CD4-positive, alpha-beta T cell treated with Interleukin-1 beta for 1 hour (primary cell): Measurements from ENCODE around the gene ITIH5.
A peak's percentile ranks its signal among the peaks of the same experiment; 100 is the strongest.
"Not testable (repeated sequence)": the region's sequence is repeated elsewhere in the genome, so short reads cannot be mapped to it uniquely, and the experiment has no call there.

Source experiments
- DNase-seq, 2 donors: peaks; one replicate each; pipeline ENCODE4 v3.0.0-alpha.2; 2020 to 2022

The ITIH5 gene

DNA sequence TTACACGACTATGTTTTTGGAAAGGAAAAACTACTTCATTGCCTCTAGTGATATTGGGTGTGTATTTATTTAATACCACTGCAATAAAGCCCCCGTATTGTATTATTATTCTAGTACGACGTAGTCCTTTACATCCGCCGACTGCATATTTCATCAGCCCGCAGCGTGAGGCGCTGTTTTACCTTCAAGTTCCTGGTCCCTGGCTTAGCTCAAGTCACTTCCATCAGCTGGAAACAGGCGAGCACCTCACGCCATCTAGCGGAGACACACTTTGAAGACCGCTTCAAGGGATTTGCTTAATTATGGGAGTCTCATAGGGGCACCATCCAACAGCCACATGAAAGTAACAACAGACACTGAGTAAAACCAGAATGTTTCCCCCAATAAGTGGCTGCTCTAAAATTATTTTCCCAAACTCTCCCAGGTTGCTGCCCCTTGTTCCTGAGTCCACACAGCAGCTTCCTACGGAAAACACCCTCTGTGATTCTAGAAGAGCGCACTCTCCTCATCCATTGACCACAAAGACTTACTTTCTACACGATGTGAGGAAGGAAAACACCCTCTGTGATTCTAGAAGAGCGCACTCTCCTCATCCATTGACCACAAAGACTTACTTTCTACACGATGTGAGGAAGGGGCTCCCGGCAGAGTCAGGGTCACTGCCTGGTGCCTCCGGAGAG lies 20.6 kb upstream of the ITIH5 start:
- peak; percentile 77 to 79 for DNase-seq

DNA sequence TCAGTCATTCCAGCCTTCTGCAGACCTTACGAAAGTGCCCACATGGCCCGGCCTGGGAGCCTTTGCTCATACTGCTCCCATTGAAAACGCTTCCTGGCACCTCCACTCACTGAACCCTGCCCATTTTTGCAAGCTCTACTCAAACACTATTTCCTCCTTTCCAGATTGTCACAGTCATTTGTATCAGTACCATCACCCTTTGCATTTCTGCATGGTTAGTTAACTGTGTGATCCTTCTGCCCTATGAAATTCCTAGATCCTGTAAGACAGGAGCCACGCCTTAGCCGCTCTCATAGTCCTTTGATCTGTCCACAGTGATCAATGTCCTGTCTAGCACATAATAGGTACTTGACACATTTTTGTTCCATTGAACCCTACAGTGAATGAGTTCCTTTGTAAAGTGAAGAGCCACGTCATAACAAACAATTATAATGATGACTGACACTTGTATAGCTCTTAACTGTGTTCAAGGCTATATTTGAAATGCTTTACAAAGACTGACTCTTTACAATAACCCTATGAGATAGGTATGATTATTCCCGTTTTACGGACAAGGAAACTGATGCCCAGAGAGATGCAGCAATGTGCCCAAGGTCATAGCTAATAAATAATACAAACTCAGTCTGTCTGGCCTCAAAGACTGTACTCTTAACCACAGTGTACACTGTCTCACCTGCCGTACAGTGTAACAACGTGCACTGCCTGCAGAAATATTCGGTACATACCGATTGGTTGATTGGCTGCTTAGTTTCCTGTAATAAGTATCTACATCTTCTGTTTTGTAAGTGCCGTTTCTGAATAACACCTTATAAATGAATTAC lies 19.8 kb upstream of the ITIH5 start:
- no peak for DNase-seq

DNA sequence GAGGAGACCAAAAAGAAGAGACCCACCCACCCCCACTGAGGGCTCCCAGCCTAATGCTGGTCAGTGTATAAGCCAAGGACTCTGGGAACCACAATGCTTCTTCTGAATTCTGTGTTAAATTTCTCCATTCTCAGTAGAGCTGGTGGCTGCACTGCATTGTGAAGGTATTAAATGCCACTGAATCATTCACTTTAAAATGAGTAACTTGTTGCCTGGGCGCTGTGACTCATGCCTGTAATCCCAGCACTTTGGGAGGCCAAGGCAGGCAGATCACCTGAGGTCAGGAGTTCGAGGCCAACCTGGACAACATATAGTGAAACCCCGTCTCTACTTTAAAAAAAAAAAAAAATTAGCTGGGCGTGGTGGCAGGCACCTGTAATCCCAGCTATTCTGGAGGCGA lies 13.3 kb upstream of the ITIH5 start:
- DNase-seq = not testable (repeated sequence)

DNA sequence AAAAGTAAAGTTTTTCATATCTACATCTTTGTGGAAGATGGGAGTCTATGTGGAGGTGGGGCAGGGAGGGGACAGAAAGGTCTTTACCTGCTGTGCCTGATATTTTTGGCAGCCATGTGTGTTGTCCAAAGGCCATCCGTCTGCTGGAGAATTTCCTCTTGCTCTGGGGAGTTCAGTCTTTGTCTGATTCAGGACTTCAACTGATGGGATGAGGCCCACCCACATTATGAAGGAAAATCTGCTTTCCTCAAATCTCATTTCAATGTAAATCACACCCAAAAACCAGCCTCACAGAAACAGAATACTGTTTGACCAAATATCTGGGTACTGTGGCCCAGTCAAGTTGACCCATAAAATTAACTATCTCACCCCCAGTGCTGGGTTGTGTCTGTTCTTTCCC lies 12.5 kb upstream of the ITIH5 start:
- no peak for DNase-seq

DNA sequence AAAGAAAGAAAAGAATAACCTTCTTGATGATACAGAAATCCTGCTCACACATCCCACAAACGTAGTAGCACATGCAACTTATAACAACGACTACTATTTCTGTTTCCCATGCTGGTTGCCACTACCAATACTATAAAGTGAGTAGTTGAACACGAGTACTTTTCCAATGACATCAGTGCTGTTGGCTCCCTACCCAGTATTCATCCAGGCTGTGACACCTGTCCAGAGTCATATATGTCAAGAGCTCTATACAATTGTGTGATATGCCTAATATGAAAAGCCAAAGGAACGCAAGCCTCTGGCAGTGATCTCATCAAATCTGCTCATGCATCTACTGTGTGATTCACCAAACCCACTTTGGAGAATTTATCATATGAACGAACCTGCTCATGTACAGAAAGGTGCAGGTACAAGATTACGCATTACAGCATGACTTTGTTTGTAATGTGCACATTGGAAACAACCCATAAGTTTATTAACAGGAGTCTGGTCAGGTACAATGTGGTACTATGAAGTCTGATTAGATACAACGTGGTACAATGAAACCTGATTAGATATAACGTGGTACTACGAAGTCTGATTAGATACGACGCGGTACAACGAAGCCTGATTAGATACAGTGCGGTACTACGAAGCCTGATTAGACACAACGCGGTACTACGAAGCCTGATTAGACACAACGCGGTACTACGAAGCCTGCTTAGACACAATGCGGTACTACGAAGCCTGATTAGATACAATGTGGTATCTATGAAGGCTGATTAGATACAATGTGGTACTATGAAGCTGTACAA lies 5.8 kb upstream of the ITIH5 start:
- no peak for DNase-seq

DNA sequence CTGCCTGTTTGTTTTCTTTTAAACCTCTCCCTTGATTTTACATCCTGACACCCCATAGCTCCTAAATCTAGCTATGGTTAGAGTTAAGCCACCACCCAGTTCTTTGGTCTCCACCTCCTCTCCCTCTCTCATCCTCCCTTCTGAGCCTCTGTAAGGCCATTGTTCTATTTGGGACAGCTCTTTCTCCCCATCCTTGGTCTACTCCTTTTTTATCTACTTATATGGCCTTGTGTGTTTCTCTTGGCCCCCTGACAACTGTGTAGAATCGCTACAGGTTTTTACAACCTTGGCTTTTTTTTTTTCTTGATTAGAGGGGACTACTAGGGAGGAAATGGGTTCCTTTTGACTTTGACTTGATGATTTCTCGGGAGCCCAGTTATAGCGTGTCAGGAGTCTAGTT lies 3.4 kb upstream of the ITIH5 start:
- no peak for DNase-seq

DNA sequence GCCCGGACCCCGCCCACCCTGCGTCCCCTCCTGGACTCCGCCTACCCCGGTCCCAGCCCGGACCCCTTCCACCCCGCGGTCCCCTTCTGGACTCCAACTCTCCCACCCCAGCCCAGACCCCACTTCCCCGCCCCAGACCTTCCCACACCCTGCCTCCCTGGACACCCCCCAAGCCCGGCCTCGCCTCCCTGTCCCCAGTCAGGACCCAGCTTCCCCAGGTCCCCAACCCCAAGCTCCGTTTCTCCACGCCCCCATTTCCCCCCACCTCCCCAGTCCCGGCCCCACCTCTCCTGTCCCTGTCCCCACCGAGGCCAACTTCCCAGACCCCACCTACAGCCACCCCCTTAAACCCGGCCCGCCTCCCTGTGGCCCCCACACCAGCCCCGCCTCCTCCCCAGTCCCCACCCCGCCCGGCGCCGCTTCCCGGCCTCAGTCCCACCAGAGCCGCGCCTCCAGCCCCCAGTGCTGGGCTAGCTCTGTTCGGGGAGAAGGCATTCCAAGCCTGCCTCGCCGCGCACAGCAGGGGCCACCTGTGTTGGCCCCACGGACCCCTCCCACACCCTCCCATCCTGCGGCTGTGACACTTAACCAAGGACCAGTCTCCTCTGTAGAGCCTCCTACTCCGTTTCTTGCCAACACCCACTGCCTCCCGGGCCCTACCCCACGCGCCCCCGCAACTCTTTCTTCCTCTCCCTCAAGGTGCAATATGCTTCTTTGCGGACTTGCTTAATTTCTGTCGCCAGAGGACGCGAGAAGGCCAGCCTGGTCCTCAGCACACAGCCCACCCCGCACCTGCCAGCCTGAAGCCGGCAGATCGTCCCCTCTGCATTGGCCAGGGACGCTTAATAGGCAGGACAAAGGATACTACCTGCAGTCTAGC lies 736 bp upstream of the ITIH5 start:
- DNase-seq = no peak

DNA sequence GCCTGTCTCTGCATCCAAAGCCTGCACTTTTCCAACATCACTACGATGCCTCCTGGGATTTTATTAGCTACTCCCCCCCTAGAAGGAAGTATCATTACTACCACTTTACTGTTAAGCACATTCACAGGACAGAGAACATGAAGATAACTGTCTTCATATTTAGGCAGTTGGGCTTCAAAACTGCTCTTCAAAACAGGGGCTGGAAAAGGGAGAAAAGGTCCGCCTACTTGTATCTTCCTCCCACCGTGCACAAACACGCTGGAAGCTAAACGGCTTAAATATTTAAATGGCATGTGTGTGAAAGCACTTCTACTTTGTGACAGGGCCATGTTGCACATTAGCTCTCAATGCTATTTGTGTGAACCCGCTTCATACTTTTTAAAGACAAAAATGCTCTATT lies 999 bp downstream of the ITIH5 start:
- no peak for DNase-seq

DNA sequence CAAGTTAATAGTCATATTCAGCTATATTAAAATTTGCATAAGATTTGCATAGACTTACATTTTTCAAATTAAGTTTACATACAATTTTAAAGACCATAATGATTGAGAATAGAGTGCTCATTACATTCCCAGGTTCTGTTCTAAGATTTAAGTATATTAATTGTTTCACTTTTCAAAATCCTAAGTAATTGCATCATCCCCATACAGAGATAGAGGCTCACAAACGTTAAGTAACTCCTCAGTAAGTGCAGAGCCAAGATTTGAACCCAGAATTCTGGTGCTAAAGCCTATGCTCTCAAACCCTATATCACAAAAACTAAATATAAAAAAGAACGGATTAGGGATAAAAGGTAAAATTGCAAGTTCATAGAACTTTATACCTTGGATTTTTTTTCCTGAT lies 2.1 kb downstream of the ITIH5 start:
- no peak for DNase-seq

DNA sequence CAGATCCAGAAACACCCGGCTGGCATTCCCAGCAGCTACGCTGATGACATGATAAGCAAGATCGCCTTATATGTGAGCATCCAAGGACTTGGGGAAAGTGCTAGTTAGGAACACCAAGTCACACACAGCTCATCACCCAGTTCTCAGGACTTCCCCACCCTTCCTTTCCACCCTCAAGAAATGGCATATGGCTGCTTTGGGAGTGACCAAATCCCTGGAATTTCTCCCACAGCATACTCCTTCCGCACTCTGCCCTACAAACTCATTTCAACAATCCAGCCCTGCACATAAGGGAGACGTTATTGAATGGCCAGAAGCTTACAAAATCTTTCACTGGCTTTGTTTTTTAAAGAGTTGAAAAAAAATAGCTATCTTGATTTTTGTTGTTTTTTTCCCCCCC lies 4.2 kb downstream of the ITIH5 start:
- no peak for DNase-seq

DNA sequence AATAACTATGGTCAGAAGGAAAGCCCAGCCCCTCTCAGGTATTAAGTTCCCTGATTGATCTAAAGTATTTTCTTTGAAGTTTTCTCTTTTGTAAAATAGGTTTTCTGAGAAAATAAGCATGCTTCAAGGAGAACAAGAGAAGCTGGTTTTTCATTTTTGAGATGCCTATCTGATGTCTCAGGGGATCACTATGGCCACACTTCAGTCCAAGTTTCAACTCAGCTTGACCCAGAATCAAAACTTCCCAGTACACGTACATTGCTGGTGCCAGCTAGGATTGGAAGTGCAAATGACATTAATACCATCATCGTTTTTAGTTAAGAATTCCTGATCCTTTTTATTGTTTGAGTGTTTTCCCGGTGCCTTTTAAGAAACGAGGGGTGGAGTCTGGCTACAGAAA lies 7.2 kb downstream of the ITIH5 start:
- no peak for DNase-seq

DNA sequence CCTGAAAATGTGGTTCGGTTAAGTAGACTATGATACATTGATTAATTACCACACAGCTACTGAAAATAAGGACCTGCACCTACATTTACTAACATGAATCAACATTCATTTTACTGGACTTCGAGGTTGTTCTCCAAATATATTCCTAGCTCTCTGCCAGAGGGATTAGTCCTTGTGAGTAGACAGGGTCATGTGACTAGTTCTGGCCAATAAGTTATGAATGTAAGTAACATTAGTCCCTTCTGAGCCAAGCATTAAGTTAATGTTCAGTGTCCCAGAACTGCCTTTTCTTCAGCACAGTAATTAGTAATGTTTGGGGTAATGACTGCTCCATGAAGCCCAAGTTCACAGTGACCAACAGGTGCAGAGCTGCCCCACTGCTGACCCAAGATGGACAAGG lies 9.2 kb downstream of the ITIH5 start:
- no peak for DNase-seq

DNA sequence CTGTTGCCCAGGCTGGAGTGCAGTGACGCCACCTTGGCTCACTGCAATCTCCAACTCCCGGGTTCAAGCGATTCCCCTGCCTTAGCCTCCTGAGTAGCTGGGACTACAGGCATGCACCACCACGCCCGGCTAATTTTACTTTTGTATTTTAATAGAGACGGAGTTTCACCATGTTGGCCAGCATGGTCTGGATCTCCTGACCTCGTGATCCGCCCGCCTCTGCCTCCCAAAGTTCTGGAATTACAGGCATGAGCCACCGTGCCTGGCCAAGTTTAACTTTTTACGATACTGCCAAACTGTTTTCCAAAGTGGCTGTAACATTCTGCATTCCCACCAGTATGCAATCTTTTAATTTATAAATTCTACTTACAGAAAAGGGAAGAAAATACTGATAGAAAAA lies 9.7 kb downstream of the ITIH5 start:
- not testable (repeated sequence) for DNase-seq

DNA sequence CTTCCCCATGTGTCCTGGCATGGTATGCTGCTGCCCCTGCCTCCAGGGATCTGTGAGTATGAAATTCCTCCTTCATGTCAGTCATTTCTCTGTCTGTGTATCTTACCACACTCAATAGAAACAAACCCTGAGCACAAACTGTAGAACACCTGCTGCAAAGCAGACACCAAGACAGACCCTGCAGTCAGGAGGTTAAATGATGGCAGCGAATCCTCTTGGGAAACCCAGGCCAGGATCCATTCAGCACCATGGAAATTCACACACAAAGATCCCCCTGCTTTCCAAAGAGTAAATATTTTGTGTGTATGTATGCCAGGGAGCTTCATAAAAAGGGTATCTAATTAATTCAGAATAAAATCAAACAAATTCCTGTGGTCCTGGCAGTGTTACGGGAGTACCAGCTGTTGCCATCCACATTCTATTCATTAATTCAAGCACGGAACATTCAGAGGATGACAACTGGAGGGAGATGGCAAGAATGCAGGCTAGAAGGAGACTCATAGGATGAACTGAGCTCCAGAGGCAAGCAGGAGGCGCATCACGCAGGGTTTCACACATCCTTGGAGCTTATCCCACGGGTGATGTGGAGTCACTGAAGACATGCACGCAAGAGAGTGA lies 14.8 kb downstream of the ITIH5 start:
- DNase-seq = no peak

DNA sequence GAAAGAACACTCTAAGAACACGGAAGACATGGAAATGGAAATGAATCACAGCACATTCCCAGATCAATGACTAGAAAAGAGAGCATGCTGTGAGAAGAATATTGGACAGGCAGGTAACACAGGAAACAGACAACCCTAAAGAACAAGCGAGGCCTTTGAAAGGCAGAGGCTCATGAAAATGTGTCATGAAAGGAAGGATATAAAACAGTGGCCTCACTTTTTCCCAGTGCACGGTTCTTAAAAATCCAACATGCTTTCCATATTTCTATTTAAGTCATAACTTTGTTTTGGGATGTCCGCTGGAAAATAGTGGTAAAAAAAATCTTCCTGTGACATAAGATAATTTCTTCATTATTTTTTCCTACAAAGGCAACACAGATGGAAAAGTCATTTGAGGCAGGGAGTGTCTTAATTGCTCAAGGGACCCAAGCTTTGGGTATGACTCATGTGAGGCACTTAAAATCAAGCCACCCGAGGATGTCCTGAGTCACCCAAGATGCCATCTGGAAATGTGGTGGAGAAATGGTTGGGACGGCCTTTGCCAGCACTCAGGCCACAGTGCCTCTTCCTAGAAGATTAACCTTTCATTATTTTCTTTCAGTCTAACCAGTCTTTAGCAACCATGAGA lies 17.0 kb downstream of the ITIH5 start:
- DNase-seq = no peak

DNA sequence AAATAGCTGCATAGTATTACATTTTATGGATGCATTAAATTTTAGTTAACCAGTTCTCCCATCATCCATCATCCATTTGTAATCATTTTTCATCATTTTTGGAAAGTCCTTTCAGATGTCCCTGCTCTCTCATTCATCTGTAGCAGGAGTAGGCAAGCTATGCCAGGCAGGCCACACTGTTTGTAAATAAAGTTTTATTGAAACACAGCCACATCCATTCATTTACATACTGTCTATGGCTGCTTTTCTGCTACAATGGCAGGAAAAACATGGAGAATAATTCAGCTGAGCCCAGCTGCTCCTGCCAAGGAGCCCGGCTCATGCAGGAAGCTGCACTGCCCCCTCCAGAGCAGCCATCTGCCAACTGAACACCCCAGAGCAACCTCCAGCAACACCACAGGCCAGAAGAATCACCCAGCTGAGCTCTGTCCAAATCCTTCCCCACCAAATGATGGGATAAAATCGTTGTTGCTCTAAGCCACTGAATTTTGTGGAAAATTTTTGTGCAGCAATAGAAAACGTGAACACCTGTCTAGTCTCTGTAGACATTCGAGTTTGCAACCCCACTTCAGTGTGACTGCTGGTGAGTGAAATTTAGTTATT lies 19.6 kb downstream of the ITIH5 start:
- no peak for DNase-seq

DNA sequence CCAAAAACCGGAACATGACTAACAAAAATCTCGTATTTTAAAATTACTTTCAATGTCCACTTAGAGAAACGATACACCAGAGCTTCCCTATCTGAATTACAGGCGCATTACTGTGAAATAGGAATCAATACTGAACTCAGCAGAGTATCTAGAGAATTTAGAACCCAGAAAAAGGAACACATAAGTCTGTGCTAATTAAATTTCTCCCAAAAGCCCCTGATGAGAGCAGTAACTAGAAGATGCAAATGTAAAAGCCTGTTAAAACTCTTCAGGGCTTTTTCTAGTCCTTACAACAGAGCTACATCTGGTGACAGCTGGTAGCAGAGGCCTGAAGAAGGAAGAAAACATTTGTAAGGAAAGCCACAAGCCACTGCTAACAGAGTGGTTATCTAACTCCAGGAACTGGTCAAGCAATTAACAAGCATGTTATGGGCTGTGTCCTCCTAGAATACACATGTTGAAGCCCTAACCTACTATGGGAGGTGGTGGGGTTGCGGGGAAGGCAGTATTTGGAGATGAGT lies 24.2 kb downstream of the ITIH5 start:
- DNase-seq = no peak

DNA sequence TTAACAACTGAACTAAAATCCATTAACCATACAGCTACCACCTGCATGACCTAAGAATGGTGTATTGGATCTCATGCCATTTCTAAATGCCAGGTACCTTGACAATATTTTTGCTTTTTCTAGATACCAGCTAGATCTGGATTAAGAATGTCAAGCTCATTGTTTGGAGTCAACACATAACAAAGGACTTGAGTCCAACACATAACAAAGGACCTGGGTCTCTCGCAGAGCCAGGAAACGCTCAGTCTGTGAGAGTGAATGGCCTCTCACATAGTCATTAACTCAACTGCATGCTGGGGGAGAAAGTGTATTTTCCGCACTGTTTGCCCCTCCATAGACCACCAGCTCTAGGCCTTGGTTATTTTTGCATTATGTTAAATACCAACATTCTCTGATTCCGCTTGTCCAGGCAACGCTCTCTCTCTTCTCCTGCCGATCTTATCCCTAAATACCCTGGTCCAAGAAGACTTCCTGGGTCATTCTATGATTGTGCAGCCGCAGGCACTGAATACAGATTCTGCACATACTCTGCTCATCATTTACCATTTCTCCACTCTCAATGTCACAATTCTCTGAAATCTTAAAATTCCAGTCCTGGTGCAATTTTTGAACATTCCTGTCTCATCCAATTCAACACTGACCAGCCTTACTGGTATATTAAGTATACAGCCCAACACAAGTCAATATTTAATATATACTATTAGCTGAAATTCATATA lies 31.2 kb downstream of the ITIH5 start:
- no peak for DNase-seq

DNA sequence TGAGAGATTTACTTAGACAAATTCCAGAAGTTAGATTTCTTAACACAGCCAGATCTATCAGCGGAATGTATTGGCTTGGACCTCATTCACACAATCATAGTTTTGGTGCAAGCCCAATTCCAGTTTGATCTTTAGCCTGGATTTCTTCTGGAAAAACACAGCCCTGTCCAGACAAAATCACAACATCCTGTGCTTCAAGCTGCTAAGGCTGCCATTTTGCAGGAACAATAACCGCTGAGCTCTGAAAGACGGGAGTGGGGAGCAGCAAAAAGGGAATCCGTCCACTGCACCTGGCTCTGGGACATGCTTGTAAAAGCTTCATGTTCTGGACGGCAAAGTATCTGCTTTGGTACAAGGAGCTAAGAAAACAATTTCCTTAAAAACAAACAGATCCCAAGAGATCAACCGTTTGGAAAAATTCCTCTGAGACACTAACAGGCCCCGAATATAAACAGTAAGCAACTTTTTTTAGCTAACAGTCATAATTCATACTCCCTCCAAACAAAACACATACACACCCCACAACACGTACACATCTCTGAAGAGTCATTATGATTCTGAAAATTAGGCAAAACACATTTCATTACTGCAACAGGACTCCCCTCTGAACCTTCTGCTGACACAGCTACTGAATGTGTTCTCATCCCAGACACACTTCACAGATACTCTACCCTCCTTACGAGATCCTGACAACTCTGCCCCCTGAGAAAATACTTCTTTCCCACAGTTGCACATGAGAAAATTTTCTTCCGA lies 32.4 kb downstream of the ITIH5 start:
- DNase-seq = no peak

DNA sequence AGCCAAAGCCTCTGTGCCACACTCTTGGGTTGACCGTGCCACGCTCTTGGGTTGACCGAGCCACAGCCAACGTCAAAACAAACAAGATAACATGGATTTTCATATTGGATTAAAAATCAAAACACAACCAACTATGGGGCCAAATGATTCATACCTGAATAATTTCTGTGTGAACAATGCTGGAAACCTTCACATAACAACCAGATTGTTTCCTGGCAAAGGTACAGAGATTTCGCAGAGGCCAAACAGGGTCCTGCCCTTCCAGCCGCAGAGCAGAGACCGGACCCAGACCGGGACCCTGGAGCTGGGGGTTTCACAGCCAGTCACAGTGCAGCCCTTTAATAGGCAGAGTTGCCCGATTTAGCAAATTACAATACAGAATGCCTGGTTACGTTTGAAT lies 40.5 kb downstream of the ITIH5 start:
- no peak for DNase-seq
